Smooth muscle cell (in vitro differentiated cells): ENCODE data around the gene GALNT9. TPM values are rescaled to one million over a fixed set of nuclear protein-coding genes. Genes with fewer than 3 reads are reported as not detected.

ENCODE experiments used
- DNase-seq: peaks from one replicate; lab custom pipeline; 2025; ENCODE audit not compliant: unreplicated experiment; lab: John Stamatoyannopoulos, UW
- H2AFZ ChIP-seq: fragments of 200-600 bp; sonication (generic); 2 replicates; pipeline ENCODE4 v1.6.0; 2016; ENCODE audit warnings: antibody characterized with exemption, low read depth, mild to moderate bottlenecking
- H3F3A ChIP-seq: fragments of 200-600 bp; sonication (generic); 2 replicates; pipeline ENCODE4 v1.6.0; 2017; ENCODE audit warnings: antibody characterized with exemption, low read depth
- H3K27ac ChIP-seq: fragments of 200-600 bp; sonication (generic); 2 replicates; pipeline ENCODE4 v1.5.1; 2016; ENCODE audit warnings: low read depth, mild to moderate bottlenecking
- H3K27me3 ChIP-seq: fragments of 200-600 bp; sonication (generic); 2 replicates; pipeline ENCODE4 v1.6.1; 2016; ENCODE audit warnings: low read depth, mild to moderate bottlenecking
- H3K36me3 ChIP-seq: fragments of 200-600 bp; sonication (generic); 2 replicates; pipeline ENCODE4 v1.5.1; 2016; ENCODE audit warnings: low read depth
- H3K4me1 ChIP-seq: fragments of 200-600 bp; sonication (generic); 2 replicates; pipeline ENCODE4 v1.5.1; 2016; ENCODE audit warnings: low read depth
- H3K4me2 ChIP-seq: fragments of 200-600 bp; sonication (generic); 2 replicates; pipeline ENCODE4 v1.6.0; 2016; ENCODE audit warnings: mild to moderate bottlenecking
- H3K4me3 ChIP-seq: fragments of 200-600 bp; sonication (generic); 2 replicates; pipeline ENCODE4 v1.5.1; 2016; ENCODE audit warnings: mild to moderate bottlenecking
- H3K79me2 ChIP-seq: fragments of 200-600 bp; sonication (generic); 2 replicates; pipeline ENCODE4 v1.6.0; 2016; ENCODE audit warnings: low read depth, mild to moderate bottlenecking
- H3K9ac ChIP-seq: fragments of 200-600 bp; sonication (generic); 2 replicates; pipeline ENCODE4 v1.6.0; 2016; ENCODE audit warnings: low read depth
- H3K9me3 ChIP-seq: fragments of 200-600 bp; sonication (generic); replicated peaks from 2 replicates; pipeline ENCODE4 v1.5.1; 2016; ENCODE audit warnings: low read depth
- H4K20me1 ChIP-seq: fragments of 200-600 bp; sonication (generic); 2 replicates; pipeline ENCODE4 v1.6.0; 2016; ENCODE audit warnings: low read depth
- CTCF ChIP-seq: fragments of 200-600 bp; sonication (generic); IDR thresholded peaks from 2 replicates; pipeline ENCODE4 v1.5.1; 2017; ENCODE audit warnings: borderline replicate concordance, mild to moderate bottlenecking, antibody characterized with exemption; ENCODE audit not compliant: insufficient read depth, poor library complexity, severe bottlenecking
- WGBS: methylation state at CpG from one replicate; pipeline ENCODE4 v1.1.7; 2016; ENCODE audit warnings: low lambda C conversion rate; 5-methylcytosine and 5-hydroxymethylcytosine counted together
- polyA plus RNA-seq: library from polyadenylated mRNA; unstranded; fragments of >200 nt; fragmentation: Nextera tagmentation; extraction: Ambion mirVana; gene quantifications from 2 replicates; pipeline ENCODE4 v1.2.1, GENCODE V29; 2016
- total RNA-seq: library from RNA; depleted of rRNA; stranded (reverse); fragments of >200 nt; gene quantifications from 2 replicates; pipeline ENCODE4 v1.2.3, GENCODE V29; 2014

Gene GALNT9
- total and polyA plus RNA-seq, 2 experiments from 2014 or later: 1.1 TPM; not detected in 1

- WGBS: 83% methylated on average over 13 of the region's 13 CpGs
- no peaks in the 10 kb centered on the region for H3K4me1 ChIP-seq
- no peaks in the 10 kb centered on the region for H4K20me1 ChIP-seq
- no peaks in the 10 kb centered on the region for H3K79me2 ChIP-seq
- no peaks in the 10 kb centered on the region for H3K9me3 ChIP-seq
- no peak overlapping the region for H2AFZ ChIP-seq
- no peaks in the 10 kb centered on the region for H3F3A ChIP-seq
- no peak overlapping the region for H3K4me2 ChIP-seq
- H3K36me3 ChIP-seq: no peaks in the 10 kb centered on the region
- peaks cover 25% of the 10 kb centered on the region for H3K27me3 ChIP-seq
- no peak overlapping the region for H3K9ac ChIP-seq
- no peak for DNase-seq
- no peak for TF ChIP-seq CTCF
- no peak overlapping the region for H3K4me3 ChIP-seq
- no peak overlapping the region for H3K27ac ChIP-seq
Measured at GRCh38 chr12:132261328-132262138, 67.9 kb downstream of the GALNT9 start.

- Histone ChIP-seq H3K4me2 (no peak overlapping the region), H3K9me3 (no peaks in the 10 kb centered on the region), H3K4me1 (no peaks in the 10 kb centered on the region), H3K4me3 (no peak overlapping the region), H3K36me3 (no peaks in the 10 kb centered on the region), H3K27me3 (peaks cover 25% of the 10 kb centered on the region), H2AFZ (no peak overlapping the region), H3K27ac (no peak overlapping the region), H3F3A (no peaks in the 10 kb centered on the region), H3K9ac (no peak overlapping the region), H3K79me2 (no peaks in the 10 kb centered on the region), H4K20me1 (no peaks in the 10 kb centered on the region)
- DNase-seq: no peak
- 92% methylated on average over 16 of the region's 29 CpGs for WGBS
- no peak for TF ChIP-seq CTCF
Measured at GRCh38 chr12:132260721-132261120, 68.7 kb downstream of the GALNT9 start.

GRCh38 chr12:132259872-132260695 is 69.3 kb downstream of the GALNT9 start:
- no peak overlapping the region for H2AFZ ChIP-seq
- 83% methylated on average over 17 of the region's 25 CpGs for WGBS
- H3K9me3 ChIP-seq: no peaks in the 10 kb centered on the region
- no peaks in the 10 kb centered on the region for H3K79me2 ChIP-seq
- no peak overlapping the region for H3K27ac ChIP-seq
- TF ChIP-seq CTCF: no peak
- H3K4me3 ChIP-seq: no peak overlapping the region
- no peak overlapping the region for H3K4me2 ChIP-seq
- no peak for DNase-seq
- no peaks in the 10 kb centered on the region for H3K36me3 ChIP-seq
- peaks cover 23% of the 10 kb centered on the region for H3K27me3 ChIP-seq
- no peaks in the 10 kb centered on the region for H4K20me1 ChIP-seq
- H3K9ac ChIP-seq: no peak overlapping the region
- H3K4me1 ChIP-seq: no peaks in the 10 kb centered on the region
- no peaks in the 10 kb centered on the region for H3F3A ChIP-seq
